HL-60 (cell line): ENCODE measurements around the gene NCBP3.

Source experiments
- DNase-seq, 2 experiments: peaks; one replicate each; pipeline ENCODE4 v3.0.0-alpha.2; 2010 to 2020; ENCODE audit warnings: low read depth in 1 of 2, low spot score in 1 of 2
- H3K27ac ChIP-seq: fragments of 250-450 bp; sonication (Bioruptor Pico); replicated peaks from 2 replicates; pipeline ENCODE4 v1.5.1; 2020; ENCODE audit warnings: mild to moderate bottlenecking, moderate library complexity
- H3K27me3 ChIP-seq: fragments of 250-450 bp; sonication (Bioruptor Pico); 2 replicates; pipeline ENCODE4 v1.5.1; 2021; ENCODE audit warnings: mild to moderate bottlenecking, moderate library complexity; ENCODE audit not compliant: insufficient read depth, poor library complexity, severe bottlenecking
- H3K4me3 ChIP-seq: replicated peaks from 2 replicates; pipeline ENCODE4 v1.5.1; 2011; ENCODE audit warnings: mild to moderate bottlenecking, control low read depth, low read length; ENCODE audit not compliant: insufficient read depth
- GABPA ChIP-seq: IDR thresholded peaks from 2 replicates; pipeline ENCODE4 v1.6.1; 2012; ENCODE audit warnings: low read depth
- POLR2AphosphoS5 ChIP-seq: IDR thresholded peaks from 2 replicates; pipeline ENCODE4 v1.6.1; 2012; ENCODE audit warnings: low read depth
- REST ChIP-seq: IDR thresholded peaks from 2 replicates; pipeline ENCODE4 v1.6.1; 2012; ENCODE audit warnings: low read depth; ENCODE audit not compliant: insufficient replicate concordance
- SPI1 ChIP-seq: IDR thresholded peaks from 2 replicates; pipeline ENCODE4 v1.6.1; 2012; ENCODE audit warnings: low read depth, mild to moderate bottlenecking, borderline replicate concordance
- TF ChIP-seq, protein P1 (sequence below): IDR thresholded peaks from one replicate; pipeline ENCODE4 v1.5.1; 2011; ENCODE audit warnings: low read length, control low read depth, inconsistent platforms; ENCODE audit not compliant: insufficient read depth

NCBP3 gene

GRCh38 chr17:3801347-3801746 lies 44.7 kb downstream of the NCBP3 start:
- no peaks in the 10 kb centered on the region for H3K27me3 ChIP-seq
- H3K4me3 ChIP-seq, result no peak overlapping the region
- TF ChIP-seq, protein P1, sequence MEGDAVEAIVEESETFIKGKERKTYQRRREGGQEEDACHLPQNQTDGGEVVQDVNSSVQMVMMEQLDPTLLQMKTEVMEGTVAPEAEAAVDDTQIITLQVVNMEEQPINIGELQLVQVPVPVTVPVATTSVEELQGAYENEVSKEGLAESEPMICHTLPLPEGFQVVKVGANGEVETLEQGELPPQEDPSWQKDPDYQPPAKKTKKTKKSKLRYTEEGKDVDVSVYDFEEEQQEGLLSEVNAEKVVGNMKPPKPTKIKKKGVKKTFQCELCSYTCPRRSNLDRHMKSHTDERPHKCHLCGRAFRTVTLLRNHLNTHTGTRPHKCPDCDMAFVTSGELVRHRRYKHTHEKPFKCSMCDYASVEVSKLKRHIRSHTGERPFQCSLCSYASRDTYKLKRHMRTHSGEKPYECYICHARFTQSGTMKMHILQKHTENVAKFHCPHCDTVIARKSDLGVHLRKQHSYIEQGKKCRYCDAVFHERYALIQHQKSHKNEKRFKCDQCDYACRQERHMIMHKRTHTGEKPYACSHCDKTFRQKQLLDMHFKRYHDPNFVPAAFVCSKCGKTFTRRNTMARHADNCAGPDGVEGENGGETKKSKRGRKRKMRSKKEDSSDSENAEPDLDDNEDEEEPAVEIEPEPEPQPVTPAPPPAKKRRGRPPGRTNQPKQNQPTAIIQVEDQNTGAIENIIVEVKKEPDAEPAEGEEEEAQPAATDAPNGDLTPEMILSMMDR, result no peak
- TF ChIP-seq SPI1, result no peak
- TF ChIP-seq POLR2AphosphoS5, result no peak
- TF ChIP-seq REST, result no peak
- TF ChIP-seq GABPA, result no peak
- DNase-seq, result no peak
- H3K27ac ChIP-seq, result peak overlapping the region; percentile 78; the same call in 1 of the 2 replicates

- no peak for TF ChIP-seq REST
- no peak for TF ChIP-seq POLR2AphosphoS5
- no peak for TF ChIP-seq GABPA
- TF ChIP-seq, protein P1, result no peak
- no peak for TF ChIP-seq SPI1
- Histone ChIP-seq H3K4me3 (no peak within 1 kb of the TSS), H3K27ac (peak within 1 kb of the TSS; percentile 79)
Measured at GRCh38 chr17:3800362-3801271, 45.4 kb downstream of the NCBP3 start, which contains the start of gene ITGAE. ITGAE (minus strand) TSS chr17:3801188; CDS start chr17:3801144, 44 bp downstream.

DNA sequence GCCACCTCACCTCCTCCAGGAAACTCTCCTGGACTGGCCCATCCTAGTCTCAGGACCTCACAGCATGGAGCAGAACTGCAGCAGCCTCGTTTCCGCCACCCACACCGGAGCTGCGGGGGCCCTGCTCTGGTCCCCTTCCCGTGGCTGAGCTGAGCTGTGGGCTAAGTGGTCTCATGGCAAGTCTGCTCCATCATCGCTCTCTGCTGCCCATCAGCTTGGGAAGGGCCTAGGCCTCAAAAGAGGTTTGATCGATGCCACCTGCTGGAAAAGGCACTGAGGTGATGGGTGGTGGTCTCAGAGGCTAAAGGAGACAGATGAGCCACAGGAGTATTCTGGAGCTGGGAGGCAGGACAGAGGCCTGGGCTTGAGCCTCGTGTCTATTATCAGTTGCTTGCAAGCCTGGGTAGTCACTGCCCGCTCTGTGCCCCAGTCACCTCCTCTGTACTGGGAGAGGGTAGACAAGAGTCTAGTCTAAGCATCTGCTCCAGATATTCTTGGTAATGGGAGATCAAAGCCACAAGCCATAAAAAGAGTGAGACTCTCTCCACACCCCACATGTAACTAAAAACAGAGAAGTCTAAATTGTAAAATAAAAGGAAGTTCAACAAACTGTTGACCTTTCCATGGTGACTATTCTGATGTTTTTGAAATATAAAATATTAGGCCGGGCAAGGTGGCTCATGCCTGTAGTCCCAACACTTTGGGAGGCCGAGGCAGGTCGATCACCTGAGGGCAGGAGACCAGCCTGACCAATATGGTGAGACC lies 46.7 kb downstream of the NCBP3 start:
- Histone ChIP-seq H3K27me3 (no peaks in the 10 kb centered on the region), H3K27ac (peak overlapping the region; percentile 79), H3K4me3 (no peak overlapping the region)
- peak in 1 of 2 experiments; percentile 5 for DNase-seq
- TF ChIP-seq SPI1, result no peak
- TF ChIP-seq, protein P1, result no peak
- no peak for TF ChIP-seq POLR2AphosphoS5
- TF ChIP-seq GABPA, result no peak
- no peak for TF ChIP-seq REST

More at GRCh38 chr17:3800362-3801271, 45.4 kb downstream of the NCBP3 start, which contains the start of gene ITGAE:
- DNase-seq, result no peak
- no peaks in the 10 kb centered on the region for H3K27me3 ChIP-seq
